Body of pancreas (tissue), 4 donors: ENCODE results near the gene SORCS2. TPM values are rescaled to one million over a fixed set of nuclear protein-coding genes. Genes with fewer than 3 reads are reported as not detected.

Experiments
- ATAC-seq: fragments of 150-250 bp; one replicate; pipeline ENCODE4 v1.9.1; 2016
- DNase-seq, 4 donors: peaks; one replicate each; pipeline ENCODE4 v3.0.0-alpha.2; 2019
- H3K27ac ChIP-seq, 4 donors: fragments of 200-600 bp; sonication (generic); 1 replicate in 3 of 4; 2 replicates in 1 of 4; pipeline versions ENCODE4 v1.5.1 to v1.6.1; 2016 to 2019; ENCODE audit warnings: mild to moderate bottlenecking in 1 of 4, mixed read lengths in 1 of 4, moderate library complexity in 1 of 4
- H3K27me3 ChIP-seq, 2 donors: fragments of 200-600 bp; sonication (generic); one replicate each; pipeline ENCODE4 v1.6.0; 2016; ENCODE audit warnings: mild to moderate bottlenecking in 1 of 2
- H3K36me3 ChIP-seq, 2 donors: fragments of 200-600 bp; sonication (generic); replicated peaks in 1 of 2; 2 replicates each; pipeline ENCODE4 v1.5.1; 2016; ENCODE audit warnings: low read depth in 2 of 2; ENCODE audit not compliant: insufficient read depth in 1 of 2
- H3K4me1 ChIP-seq: fragments of 200-600 bp; sonication (generic); one replicate; pipeline ENCODE4 v1.6.0; 2016
- H3K4me3 ChIP-seq, 2 donors: fragments of 200-600 bp; sonication (generic); 1 replicate in 1 of 2; 2 replicates in 1 of 2; pipeline ENCODE4 v1.5.1; 2016 to 2019
- H3K9me3 ChIP-seq, 3 donors: fragments of 200-600 bp; sonication (generic); 1 replicate in 2 of 3; 2 replicates in 1 of 3; pipeline ENCODE4 v1.5.1; 2016
- CTCF ChIP-seq, 7 experiments: fragments of 450-650 bp in 4 of 7; fragments of 200-600 bp in 3 of 7; sonication (generic) in 3 of 7; IDR thresholded peaks; one replicate each; pipeline ENCODE4 v1.5.1; 2016 to 2019; ENCODE audit warnings: antibody characterized with exemption in 7 of 7
- POLR2A ChIP-seq, 3 donors: fragments of 450-650 bp; IDR thresholded peaks; one replicate each; pipeline ENCODE4 v1.6.1; 2016; ENCODE audit warnings: antibody characterized with exemption in 3 of 3, mild to moderate bottlenecking in 2 of 3
- WGBS, 2 donors: methylation state at CpG; one replicate each; pipeline ENCODE4 v1.1.5; 2017; 5-methylcytosine and 5-hydroxymethylcytosine counted together
- intact Hi-C: fragments of 100-400 bp; cut with DNase I; formaldehyde crosslinking; loops from one replicate; pipeline ENCODE4 v1.15.1; 2023
- total RNA-seq, 2 donors: library from RNA; depleted of rRNA; stranded (reverse); fragments of >200 nt; gene quantifications; one replicate each; pipeline ENCODE4 v1.1.0, GENCODE V29; 2016

Gene SORCS2
- total RNA-seq, 2 donors from 2014 or later = 0.26 to 0.33 TPM

- H3K36me3 ChIP-seq = no peaks in the 10 kb centered on the region
- H3K4me1 ChIP-seq = no peaks in the 10 kb centered on the region
- no peak for ATAC-seq
- 66 to 68% methylated on average over 11 of the region's 11 CpGs for WGBS, 2 donors
- no peak for DNase-seq
- no peak overlapping the region for H3K27ac ChIP-seq
- H3K9me3 ChIP-seq = no peaks in the 10 kb centered on the region
- TF ChIP-seq POLR2A (IDR thresholded peaks at IDR 0.05) (no peak), CTCF (IDR thresholded peaks at IDR 0.05) (no peak)
- peaks cover 0 to 4% of the 10 kb centered on the region in 2 donors for H3K27me3 ChIP-seq
- H3K4me3 ChIP-seq = no peak overlapping the region
- intact Hi-C loops = no loop called here
These were observed 45.6 kb upstream of the SORCS2 start for GRCh38 chr4:7146786-7147115.

- WGBS, 2 donors = 73 to 78% methylated on average over 14 to 15 of the region's 15 CpGs
- ATAC-seq = no peak
- H3K36me3 ChIP-seq = no peaks in the 10 kb centered on the region
These were observed 45.1 kb upstream of the SORCS2 start for GRCh38 chr4:7147261-7147660.

GRCh38 chr4:7147661-7148310 is 44.6 kb upstream of the SORCS2 start:
- H3K9me3 ChIP-seq = no peaks in the 10 kb centered on the region
- TF ChIP-seq POLR2A (IDR thresholded peaks at IDR 0.05) (no peak), CTCF (IDR thresholded peaks at IDR 0.05) (no peak)
- H3K27me3 ChIP-seq = peaks cover 0 to 4% of the 10 kb centered on the region in 2 donors
- no peaks in the 10 kb centered on the region for H3K36me3 ChIP-seq
- H3K4me1 ChIP-seq = no peaks in the 10 kb centered on the region
- intact Hi-C loops = no loop called here
- H3K27ac ChIP-seq = no peak overlapping the region
- ATAC-seq (no peak), DNase-seq (no peak)
- WGBS, 2 donors = 75 to 81% methylated on average over 7 to 10 of the region's 10 CpGs
- no peak overlapping the region for H3K4me3 ChIP-seq

More at GRCh38 chr4:7147261-7147660, 45.1 kb upstream of the SORCS2 start:
- DNase-seq = no peak
- Histone ChIP-seq H3K27me3 (peaks cover 0 to 4% of the 10 kb centered on the region in 2 donors), H3K9me3 (no peaks in the 10 kb centered on the region), H3K4me1 (no peaks in the 10 kb centered on the region), H3K27ac (no peak overlapping the region), H3K4me3 (no peak overlapping the region)
- TF ChIP-seq CTCF (IDR thresholded peaks at IDR 0.05) = no peak
- TF ChIP-seq POLR2A (IDR thresholded peaks at IDR 0.05) = no peak
- intact Hi-C loops = no loop called here

GRCh38 chr4:7148337-7148736 is 44.0 kb upstream of the SORCS2 start:
- no peaks in the 10 kb centered on the region for H3K9me3 ChIP-seq
- H3K27ac ChIP-seq = no peak overlapping the region
- ATAC-seq (no peak), DNase-seq (no peak)
- H3K36me3 ChIP-seq = no peaks in the 10 kb centered on the region
- TF ChIP-seq CTCF (IDR thresholded peaks at IDR 0.05) (no peak), POLR2A (IDR thresholded peaks at IDR 0.05) (no peak)
- intact Hi-C loops = no loop called here
- no peaks in the 10 kb centered on the region for H3K4me1 ChIP-seq
- H3K27me3 ChIP-seq = peaks cover 0 to 4% of the 10 kb centered on the region in 2 donors
- H3K4me3 ChIP-seq = no peak overlapping the region
- WGBS, 2 donors = 68 to 82% methylated on average over 11 to 12 of the region's 13 CpGs

- WGBS, 2 donors = 74 to 81% methylated on average over 12 to 19 of the region's 20 CpGs
These were observed 42.2 kb upstream of the SORCS2 start for GRCh38 chr4:7150036-7150635.

More at GRCh38 chr4:7150036-7150635, 42.2 kb upstream of the SORCS2 start:
- intact Hi-C loops = no loop called here
- ATAC-seq (no peak), DNase-seq (no peak)
- Histone ChIP-seq H3K4me3 (no peak overlapping the region), H3K27ac (no peak overlapping the region), H3K9me3 (no peaks in the 10 kb centered on the region), H3K36me3 (no peaks in the 10 kb centered on the region), H3K27me3 (peaks cover 0 to 4% of the 10 kb centered on the region in 2 donors), H3K4me1 (no peaks in the 10 kb centered on the region)
- no peak for TF ChIP-seq POLR2A (IDR thresholded peaks at IDR 0.05)
- TF ChIP-seq CTCF (IDR thresholded peaks at IDR 0.05) = no peak
